ENCODE measurements around the gene SEC14L5.

- TF ChIP-seq POLR2A (IDR thresholded peaks at IDR 0.05) (no peak), POLR2AphosphoS5 (IDR thresholded peaks at IDR 0.05) (no peak), EP300 (IDR thresholded peaks at IDR 0.05) (no peak)
These were observed 106.8 kb downstream of the SEC14L5 start for GRCh38 chr16:5064915-5065314.

All from suprapubic skin (tissue), 4 donors.